Neural progenitor cell (in vitro differentiated cells): ENCODE results near the gene TUBA4B. TPM values are rescaled to one million over a fixed set of nuclear protein-coding genes. Genes with fewer than 3 reads are reported as not detected.
A peak's percentile ranks its signal among the peaks of the same experiment; 100 is the strongest.

ENCODE experiments used
- DNase-seq: peaks from one replicate; pipeline ENCODE4 v3.0.0-alpha.2; 2016; ENCODE audit warnings: low spot score
- H2AFZ ChIP-seq: fragments of 200-600 bp; sonication (generic); replicated peaks from 2 replicates; pipeline ENCODE4 v1.6.1; 2016; ENCODE audit warnings: antibody characterized with exemption
- H3F3A ChIP-seq: fragments of 200-600 bp; sonication (generic); 2 replicates; pipeline ENCODE4 v1.6.1; 2016; ENCODE audit warnings: antibody characterized with exemption, low read depth
- H3K27ac ChIP-seq: fragments of 200-600 bp; sonication (generic); 2 replicates; pipeline ENCODE4 v1.5.1; 2016; ENCODE audit warnings: mild to moderate bottlenecking
- H3K27me3 ChIP-seq: fragments of 200-600 bp; sonication (generic); 2 replicates; pipeline ENCODE4 v1.6.1; 2016; ENCODE audit warnings: mild to moderate bottlenecking, moderate library complexity
- H3K36me3 ChIP-seq: fragments of 200-600 bp; sonication (generic); 2 replicates; pipeline ENCODE4 v1.5.1; 2016
- H3K4me1 ChIP-seq: fragments of 200-600 bp; sonication (generic); 2 replicates; pipeline ENCODE4 v1.6.1; 2016; ENCODE audit warnings: mixed run types
- H3K4me2 ChIP-seq: fragments of 200-600 bp; sonication (generic); 2 replicates; pipeline ENCODE4 v1.6.1; 2016
- H3K4me3 ChIP-seq: fragments of 200-600 bp; sonication (generic); 2 replicates; pipeline ENCODE4 v1.5.1; 2016
- H3K79me2 ChIP-seq: fragments of 200-600 bp; sonication (generic); 2 replicates; pipeline ENCODE4 v1.6.1; 2016; ENCODE audit warnings: low read depth
- H3K9ac ChIP-seq: fragments of 200-600 bp; sonication (generic); 2 replicates; pipeline ENCODE4 v1.6.1; 2016
- H3K9me3 ChIP-seq: fragments of 200-600 bp; sonication (generic); 2 replicates; pipeline ENCODE4 v1.5.1; 2016; ENCODE audit warnings: low read depth
- H4K20me1 ChIP-seq: fragments of 200-600 bp; sonication (generic); 2 replicates; pipeline ENCODE4 v1.6.1; 2016; ENCODE audit warnings: low read depth
- H3K27ac Mint-ChIP-seq: 3 replicates; pipeline ENCODE4 v1.8.0; 2021; ENCODE audit warnings: mixed read lengths
- H3K27me3 Mint-ChIP-seq: 2 replicates; pipeline ENCODE4 v1.8.0; 2022; ENCODE audit warnings: low read depth, mild to moderate bottlenecking, inconsistent platforms, moderate library complexity, mixed read lengths; ENCODE audit not compliant: insufficient read depth
- H3K36me3 Mint-ChIP-seq: 3 replicates; pipeline ENCODE4 v1.8.0; 2021; ENCODE audit warnings: mixed read lengths
- H3K4me1 Mint-ChIP-seq: 3 replicates; pipeline ENCODE4 v1.8.0; 2021; ENCODE audit warnings: mixed read lengths
- H3K4me3 Mint-ChIP-seq: 3 replicates; pipeline ENCODE4 v1.8.0; 2021; ENCODE audit warnings: mild to moderate bottlenecking, moderate library complexity, mixed read lengths
- H3K9me3 Mint-ChIP-seq: 3 replicates; pipeline ENCODE4 v1.8.0; 2020; ENCODE audit warnings: mixed read lengths
- CTCF ChIP-seq: fragments of 200-600 bp; sonication (generic); IDR thresholded peaks from 2 replicates; pipeline ENCODE4 v1.5.1; 2017; ENCODE audit warnings: antibody characterized with exemption, mild to moderate bottlenecking
- EZH2 ChIP-seq: fragments of 200-600 bp; sonication (generic); IDR thresholded peaks from 2 replicates; pipeline ENCODE4 v1.6.1; 2017; ENCODE audit warnings: antibody characterized with exemption, mild to moderate bottlenecking, moderate library complexity
- EZH2phosphoT487 ChIP-seq: fragments of 200-600 bp; sonication (generic); IDR thresholded peaks from 2 replicates; pipeline ENCODE4 v1.6.1; 2017; ENCODE audit warnings: antibody characterized with exemption
- total RNA-seq: library from RNA; depleted of rRNA; stranded (reverse); fragments of >200 nt; gene quantifications from 2 replicates; pipeline ENCODE4 v1.2.3, GENCODE V29; 2015; ENCODE audit warnings: low replicate concordance

The TUBA4B gene
- total RNA-seq, 1 donor from 2014 or later = not detected

GRCh38 chr2:219279151-219279915 lies 26.3 kb downstream of the TUBA4B start, which contains the start of gene DNAJB2:
Gene DNAJB2 (plus strand): TSS chr2:219279366. CDS start chr2:219279834, 468 bp downstream.
- peak within 1 kb of the TSS; percentile 91 for H3K4me3 Mint-ChIP-seq
- Histone ChIP-seq H3K9me3 (no peaks in the 10 kb centered on the region), H3K4me3 (peak within 1 kb of the TSS; percentile 59), H3K36me3 (no peaks in the 10 kb centered on the region), H3F3A (peaks cover 13% of the 10 kb centered on the region), H3K4me2 (peak within 1 kb of the TSS; percentile 79), H3K27me3 (peaks cover 5% of the 10 kb centered on the region), H2AFZ (peak within 1 kb of the TSS; percentile 65), H3K79me2 (no peaks in the 10 kb centered on the region), H4K20me1 (no peaks in the 10 kb centered on the region), H3K27ac (no peak within 1 kb of the TSS), H3K4me1 (peaks cover 15% of the 10 kb centered on the region), H3K9ac (peak within 1 kb of the TSS; percentile 25)
- peak within 1 kb of the TSS; percentile 78 for H3K27ac Mint-ChIP-seq
- H3K4me1 Mint-ChIP-seq = peaks cover 36% of the 10 kb centered on the region
- peaks cover 8% of the 10 kb centered on the region for H3K27me3 Mint-ChIP-seq
- peak; percentile 98 for DNase-seq
- no peaks in the 10 kb centered on the region for H3K9me3 Mint-ChIP-seq
- H3K36me3 Mint-ChIP-seq = peaks cover 7% of the 10 kb centered on the region
- no peak for TF ChIP-seq EZH2phosphoT487
- TF ChIP-seq CTCF = no peak
- no peak for TF ChIP-seq EZH2

GRCh38 chr2:219279916-219280516 lies 27.0 kb downstream of the TUBA4B start:
- Histone ChIP-seq H2AFZ (no peak overlapping the region), H3K4me3 (peak overlapping the region; percentile 59), H3K27me3 (peaks cover 5% of the 10 kb centered on the region), H3K9me3 (no peaks in the 10 kb centered on the region), H3K36me3 (no peaks in the 10 kb centered on the region), H3K4me1 (peaks cover 15% of the 10 kb centered on the region), H3K79me2 (no peaks in the 10 kb centered on the region), H3K27ac (no peak overlapping the region), H4K20me1 (no peaks in the 10 kb centered on the region), H3F3A (peaks cover 13% of the 10 kb centered on the region), H3K4me2 (peak overlapping the region; percentile 79), H3K9ac (no peak overlapping the region)
- TF ChIP-seq EZH2 (no peak), CTCF (no peak), EZH2phosphoT487 (no peak)
- peak; percentile 24 for DNase-seq
- peak overlapping the region; percentile 78 for H3K27ac Mint-ChIP-seq
- H3K27me3 Mint-ChIP-seq = peaks cover 8% of the 10 kb centered on the region
- peaks cover 7% of the 10 kb centered on the region for H3K36me3 Mint-ChIP-seq
- H3K4me3 Mint-ChIP-seq = peak overlapping the region; percentile 91
- H3K9me3 Mint-ChIP-seq = no peaks in the 10 kb centered on the region
- H3K4me1 Mint-ChIP-seq = peaks cover 30% of the 10 kb centered on the region

GRCh38 chr2:219280651-219281050 lies 27.6 kb downstream of the TUBA4B start:
- Histone ChIP-seq H3K27ac (no peak overlapping the region), H3K9me3 (no peaks in the 10 kb centered on the region), H3F3A (peaks cover 13% of the 10 kb centered on the region), H4K20me1 (no peaks in the 10 kb centered on the region), H3K4me2 (no peak overlapping the region), H3K36me3 (no peaks in the 10 kb centered on the region), H3K27me3 (peaks cover 5% of the 10 kb centered on the region), H2AFZ (no peak overlapping the region), H3K4me3 (no peak overlapping the region), H3K9ac (no peak overlapping the region), H3K4me1 (peaks cover 15% of the 10 kb centered on the region), H3K79me2 (no peaks in the 10 kb centered on the region)
- peaks cover 30% of the 10 kb centered on the region for H3K4me1 Mint-ChIP-seq
- no peak for DNase-seq
- H3K36me3 Mint-ChIP-seq = peaks cover 7% of the 10 kb centered on the region
- H3K4me3 Mint-ChIP-seq = peak overlapping the region; percentile 91
- H3K9me3 Mint-ChIP-seq = no peaks in the 10 kb centered on the region
- no peak for TF ChIP-seq CTCF
- TF ChIP-seq EZH2phosphoT487 = no peak
- TF ChIP-seq EZH2 = no peak
- peaks cover 8% of the 10 kb centered on the region for H3K27me3 Mint-ChIP-seq
- no peak overlapping the region for H3K27ac Mint-ChIP-seq
